ENCODE results near the gene CNTN3.

Gene CNTN3

DNA sequence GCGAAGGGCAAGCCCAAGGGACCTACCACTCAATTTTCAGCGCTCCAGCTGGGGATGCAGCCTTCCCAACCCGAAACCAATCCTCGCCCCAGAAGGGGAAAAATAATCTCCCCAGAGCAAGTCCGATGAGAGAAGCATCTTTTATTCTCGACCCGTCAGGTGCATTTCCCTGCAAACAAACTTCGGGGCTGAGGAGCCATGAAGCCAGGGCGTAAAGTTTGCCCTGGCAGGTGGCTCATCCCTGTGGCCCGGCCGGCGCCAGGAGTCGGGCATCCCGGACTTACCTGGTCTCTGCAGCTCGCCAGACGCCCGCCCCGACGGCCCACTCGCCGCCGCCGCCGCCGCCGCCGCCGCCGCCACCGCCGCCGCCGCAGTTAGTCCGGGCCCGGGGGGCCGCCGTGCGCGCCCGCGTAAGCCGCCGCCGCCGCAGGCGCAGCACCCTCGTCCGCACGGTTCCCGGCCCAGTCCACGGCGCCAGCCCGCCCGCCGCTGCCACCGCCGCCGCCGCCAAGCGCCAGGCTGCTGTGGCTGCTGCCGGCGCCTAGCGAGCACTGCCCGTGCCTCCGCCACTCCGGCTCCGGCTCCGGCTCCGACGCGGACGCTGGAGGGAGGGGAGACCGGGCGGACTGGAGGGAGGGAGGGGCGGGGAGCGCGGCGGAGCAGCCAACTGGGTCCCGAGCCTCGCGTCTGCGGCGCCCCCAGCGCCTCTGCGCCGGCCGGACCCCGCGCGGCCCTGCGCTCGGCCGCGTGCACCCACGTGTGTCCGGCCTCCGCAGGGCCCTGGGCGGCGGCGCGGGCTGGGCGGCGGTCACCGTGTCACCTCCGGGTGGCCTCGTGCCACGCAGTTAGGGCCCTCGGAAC lies at the start of gene CNTN3:
CNTN3 (minus strand) TSS at position 553 of the 861 bp plus-strand sequence. CDS start 93,547 bp downstream, outside the sequence.
- DNase-seq, result no peak

DNA sequence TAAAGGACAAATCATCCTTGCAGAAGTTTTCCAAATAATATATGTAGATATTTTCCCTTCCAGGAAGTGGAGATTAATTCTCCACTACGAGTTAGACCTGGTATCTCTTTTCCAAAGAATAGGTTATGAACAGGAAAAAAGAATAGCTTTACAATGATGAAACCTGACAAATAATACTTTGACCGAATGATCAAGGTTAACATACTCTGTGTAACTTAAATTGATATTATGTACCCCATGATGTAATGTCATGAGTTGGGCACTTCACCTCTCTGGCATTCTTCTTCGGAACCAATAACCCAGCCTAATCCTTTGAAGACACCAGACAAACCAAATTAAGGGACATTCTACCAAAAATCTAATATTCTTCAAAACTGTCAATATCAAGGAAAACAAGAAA lies 48.7 kb upstream of the CNTN3 start:
- no peak for DNase-seq

DNA sequence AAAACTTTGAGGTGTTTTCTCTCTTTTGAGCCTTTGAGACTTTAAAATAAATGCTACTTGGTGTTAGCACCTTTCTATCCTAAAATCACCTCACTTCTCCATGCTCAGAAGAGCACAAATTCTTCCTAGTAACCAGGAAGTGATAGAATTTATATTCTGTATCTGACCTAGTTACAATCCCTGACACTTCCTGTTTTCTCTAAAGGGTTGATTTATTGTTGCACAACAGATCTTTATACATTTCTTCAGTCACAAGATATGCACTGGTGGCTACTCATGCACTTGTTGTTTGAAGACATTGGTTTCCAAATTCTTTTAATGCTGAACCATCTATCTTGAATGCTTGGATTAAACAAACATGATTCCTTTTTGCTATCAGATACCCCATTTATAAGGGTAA lies 47.2 kb upstream of the CNTN3 start:
- DNase-seq, result peak; percentile 1

DNA sequence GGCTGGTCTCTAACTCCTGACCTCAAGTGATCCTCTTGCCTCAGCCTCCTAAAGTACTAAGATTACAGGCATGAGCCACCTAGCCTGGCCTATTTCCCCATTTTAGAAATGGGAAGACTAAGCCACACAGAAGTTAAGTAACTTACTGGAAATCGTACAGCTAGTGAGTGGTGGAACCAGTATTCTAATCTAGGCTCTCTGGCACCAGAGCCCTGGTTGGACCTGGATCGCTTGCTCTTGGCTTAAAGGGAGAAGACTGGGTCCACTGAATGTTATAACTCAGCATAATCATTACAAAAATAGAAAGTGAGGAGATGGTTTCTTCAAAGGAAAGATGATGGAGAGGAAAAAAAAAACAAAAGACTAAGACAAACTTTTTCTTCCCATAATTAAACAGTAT lies 37.4 kb upstream of the CNTN3 start:
- DNase-seq, result no peak

GRCh38 chr3:74651292-74651691 lies 36.8 kb upstream of the CNTN3 start:
- no peak for DNase-seq

GRCh38 chr3:74648107-74648506 lies 33.6 kb upstream of the CNTN3 start:
- DNase-seq, result no peak

GRCh38 chr3:74646094-74646493 lies 31.6 kb upstream of the CNTN3 start:
- DNase-seq, result no peak

DNA sequence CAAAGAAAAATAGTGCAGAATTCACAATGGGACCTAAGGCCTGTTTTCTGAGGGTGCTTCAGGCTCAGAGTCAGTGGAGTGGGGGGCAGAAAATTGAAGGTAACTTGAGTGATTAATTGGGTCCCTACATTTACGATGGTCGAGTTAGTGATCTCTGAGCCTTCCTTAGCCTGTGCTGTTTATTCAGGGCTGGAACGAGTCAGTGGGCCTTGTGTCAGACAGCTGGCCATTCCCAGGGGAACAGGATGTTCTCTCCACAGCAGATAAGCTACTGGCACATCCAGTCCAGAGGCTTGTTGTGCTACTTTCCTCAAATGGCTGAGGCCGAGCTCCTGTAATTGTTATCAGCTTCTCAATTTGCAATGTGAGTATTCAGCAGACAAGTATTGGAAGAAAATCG lies 29.2 kb upstream of the CNTN3 start:
- no peak for DNase-seq

DNA sequence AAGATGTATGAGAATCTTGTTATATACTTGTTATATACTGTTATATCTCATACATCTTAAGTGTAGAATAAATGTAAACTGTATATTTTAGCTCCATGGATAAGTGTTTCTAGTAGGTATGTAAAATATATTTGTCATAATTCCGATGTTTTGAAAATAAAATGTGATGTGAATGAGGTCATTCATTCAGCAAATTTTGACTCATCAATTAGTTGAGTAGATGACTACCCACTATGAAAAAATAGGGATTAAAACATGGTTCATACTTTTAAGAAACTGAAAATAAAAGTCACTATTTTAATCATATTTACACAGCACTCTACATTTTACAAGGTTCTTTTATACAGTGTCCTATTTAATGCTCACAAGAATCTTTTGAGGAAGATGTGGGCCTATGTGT lies 28.4 kb upstream of the CNTN3 start:
- no peak for DNase-seq

- no peak for DNase-seq
These were observed 25.8 kb upstream of the CNTN3 start for GRCh38 chr3:74640211-74640610.

GRCh38 chr3:74639681-74640080 lies 25.2 kb upstream of the CNTN3 start:
- no peak for DNase-seq

- no peak for DNase-seq
These were observed 22.5 kb upstream of the CNTN3 start for GRCh38 chr3:74636981-74637380.

GRCh38 chr3:74633021-74633420 lies 18.6 kb upstream of the CNTN3 start:
- no peak for DNase-seq

GRCh38 chr3:74631351-74632140 lies 17.1 kb upstream of the CNTN3 start:
- DNase-seq, result no peak

GRCh38 chr3:74630602-74631001 lies 16.1 kb upstream of the CNTN3 start:
- no peak for DNase-seq

GRCh38 chr3:74626011-74626410 lies 11.6 kb upstream of the CNTN3 start:
- no peak for DNase-seq

- no peak for DNase-seq
These were observed 9.8 kb upstream of the CNTN3 start for GRCh38 chr3:74624301-74624700.

- DNase-seq, result no peak
These were observed 8.9 kb upstream of the CNTN3 start for GRCh38 chr3:74623261-74623836.

- DNase-seq, result no peak
These were observed 7.1 kb upstream of the CNTN3 start for GRCh38 chr3:74621581-74621980.

DNA sequence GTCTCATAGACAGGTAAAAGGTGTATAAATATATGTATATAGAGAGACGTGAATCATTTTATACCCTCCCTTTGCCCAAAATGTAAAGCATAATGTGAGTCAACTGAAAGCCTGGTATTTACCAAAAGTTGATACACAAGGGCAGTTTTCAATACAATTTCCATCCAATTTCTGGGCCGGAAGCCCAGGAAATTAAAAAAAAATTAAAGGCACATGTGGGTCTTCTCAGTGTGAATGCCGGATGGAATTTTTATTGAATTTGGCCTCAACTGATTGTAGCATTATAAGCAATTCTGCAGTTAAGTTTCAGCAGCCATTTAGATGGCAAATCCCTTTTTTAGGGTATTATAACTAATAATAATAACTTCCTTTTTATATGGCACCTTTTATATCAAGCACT lies 3.3 kb upstream of the CNTN3 start:
- no peak for DNase-seq

DNA sequence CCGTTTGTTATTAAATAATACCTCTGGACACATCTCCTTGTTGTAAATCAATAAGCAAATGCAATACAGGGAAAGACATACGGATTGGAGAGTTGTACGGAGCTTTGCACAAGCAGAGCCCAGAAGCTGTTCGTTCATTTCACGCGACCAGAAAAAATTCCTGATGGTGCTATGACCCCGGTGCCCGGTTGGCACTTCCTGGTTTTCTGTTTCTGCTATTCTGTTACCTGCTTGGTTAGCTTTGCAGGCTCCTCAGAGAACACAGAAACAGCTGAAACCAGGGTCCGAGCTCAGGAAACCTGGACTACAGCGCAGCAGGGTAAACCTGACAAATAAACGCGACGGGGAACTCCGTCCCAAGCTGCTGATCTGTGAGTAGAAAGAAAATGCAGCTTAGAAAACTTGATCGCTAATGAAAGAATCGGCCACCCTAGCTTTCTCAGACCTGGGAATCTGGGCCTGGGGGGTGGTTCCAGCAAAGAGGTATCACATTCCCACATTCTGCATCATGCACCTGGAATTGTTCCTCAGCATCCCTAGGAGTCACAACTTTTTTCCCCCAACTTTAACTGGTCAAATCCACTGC lies 845 bp downstream of the CNTN3 start:
- no peak for DNase-seq

- DNase-seq, result no peak
These were observed 1.4 kb downstream of the CNTN3 start for GRCh38 chr3:74613060-74613459.

DNA sequence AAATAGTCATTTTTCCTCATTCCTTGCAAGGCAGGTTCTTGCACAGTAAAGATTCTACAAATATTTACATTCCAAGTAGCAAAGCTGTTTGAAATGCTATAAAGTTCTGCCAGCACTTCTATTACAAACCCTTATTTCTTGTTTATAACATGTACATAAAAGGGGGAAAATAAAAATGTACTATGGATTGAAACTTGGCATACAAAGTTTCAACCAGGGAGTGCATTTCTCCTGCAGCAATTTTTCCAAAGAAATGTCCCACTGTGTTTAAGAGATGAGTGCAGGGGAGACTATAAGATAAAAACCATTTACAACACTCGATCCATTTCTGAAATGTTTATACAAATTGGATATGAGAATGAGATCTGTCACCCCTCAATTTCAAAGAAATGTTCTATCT lies 3.3 kb downstream of the CNTN3 start:
- no peak for DNase-seq

Data from hematopoietic multipotent progenitor cell treated with erythropoietin and hydrocortisone succinate and interleukin-3 and kit ligand, for 6 days (in vitro differentiated cells).